Endothelial cell (in vitro differentiated cells): ENCODE measurements around the gene MAD1L1. TPM values are rescaled to one million over a fixed set of nuclear protein-coding genes. Genes with fewer than 3 reads are reported as not detected.
"Not testable (repeated sequence)": the region's sequence is repeated elsewhere in the genome, so short reads cannot be mapped to it uniquely, and the experiment has no call there.

Experiments
- DNase-seq: peaks from one replicate; pipeline ENCODE4 v3.0.0; 2021; ENCODE audit warnings: low spot score
- H3K27ac Mint-ChIP-seq: one replicate; pipeline ENCODE4 v1.8.0; 2021; ENCODE audit warnings: mixed read lengths, inconsistent platforms; ENCODE audit not compliant: unreplicated experiment
- H3K27me3 Mint-ChIP-seq: one replicate; pipeline ENCODE4 v1.8.0; 2021; ENCODE audit warnings: mild to moderate bottlenecking, moderate library complexity, mixed read lengths, inconsistent platforms; ENCODE audit not compliant: unreplicated experiment
- H3K36me3 Mint-ChIP-seq: one replicate; pipeline ENCODE4 v1.8.0; 2021; ENCODE audit warnings: mild to moderate bottlenecking, low read depth, mixed read lengths, inconsistent platforms; ENCODE audit not compliant: unreplicated experiment
- H3K4me1 Mint-ChIP-seq: one replicate; pipeline ENCODE4 v1.8.0; 2021; ENCODE audit warnings: mild to moderate bottlenecking, mixed read lengths, inconsistent platforms; ENCODE audit not compliant: unreplicated experiment
- H3K4me3 Mint-ChIP-seq: one replicate; pipeline ENCODE4 v1.8.0; 2021; ENCODE audit warnings: mild to moderate bottlenecking, mixed read lengths, inconsistent platforms; ENCODE audit not compliant: unreplicated experiment
- H3K9me3 Mint-ChIP-seq: one replicate; pipeline ENCODE4 v1.8.0; 2021; ENCODE audit warnings: mixed read lengths, inconsistent platforms; ENCODE audit not compliant: unreplicated experiment
- total RNA-seq: library from RNA; stranded (reverse); fragmentation: NEBNext Ultra II Directional; extraction: Animal tissue kit (Norgen Biotek cat#: 25700); gene quantifications from one replicate; pipeline ENCODE4 v1.2.1, GENCODE V29; 2021; ENCODE audit not compliant: unreplicated experiment
- TF ChIP-seq, protein P1 (sequence below): fragments of 200-600 bp; sonication (generic); IDR thresholded peaks from one replicate; pipeline ENCODE4 v1.5.0; 2021; ENCODE audit warnings: antibody characterized with exemption; ENCODE audit not compliant: unreplicated experiment

The MAD1L1 gene
- total RNA-seq, 1 donor from 2014 or later = 43.3 TPM

- H3K36me3 Mint-ChIP-seq = peaks cover 27% of the 10 kb centered on the region
- TF ChIP-seq, protein P1, sequence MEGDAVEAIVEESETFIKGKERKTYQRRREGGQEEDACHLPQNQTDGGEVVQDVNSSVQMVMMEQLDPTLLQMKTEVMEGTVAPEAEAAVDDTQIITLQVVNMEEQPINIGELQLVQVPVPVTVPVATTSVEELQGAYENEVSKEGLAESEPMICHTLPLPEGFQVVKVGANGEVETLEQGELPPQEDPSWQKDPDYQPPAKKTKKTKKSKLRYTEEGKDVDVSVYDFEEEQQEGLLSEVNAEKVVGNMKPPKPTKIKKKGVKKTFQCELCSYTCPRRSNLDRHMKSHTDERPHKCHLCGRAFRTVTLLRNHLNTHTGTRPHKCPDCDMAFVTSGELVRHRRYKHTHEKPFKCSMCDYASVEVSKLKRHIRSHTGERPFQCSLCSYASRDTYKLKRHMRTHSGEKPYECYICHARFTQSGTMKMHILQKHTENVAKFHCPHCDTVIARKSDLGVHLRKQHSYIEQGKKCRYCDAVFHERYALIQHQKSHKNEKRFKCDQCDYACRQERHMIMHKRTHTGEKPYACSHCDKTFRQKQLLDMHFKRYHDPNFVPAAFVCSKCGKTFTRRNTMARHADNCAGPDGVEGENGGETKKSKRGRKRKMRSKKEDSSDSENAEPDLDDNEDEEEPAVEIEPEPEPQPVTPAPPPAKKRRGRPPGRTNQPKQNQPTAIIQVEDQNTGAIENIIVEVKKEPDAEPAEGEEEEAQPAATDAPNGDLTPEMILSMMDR = no peak
- no peaks in the 10 kb centered on the region for H3K9me3 Mint-ChIP-seq
- no peak overlapping the region for H3K4me3 Mint-ChIP-seq
- H3K27ac Mint-ChIP-seq = peak overlapping the region; percentile 61
- DNase-seq = no peak
- H3K4me1 Mint-ChIP-seq = peaks cover 5% of the 10 kb centered on the region
- peaks cover 6% of the 10 kb centered on the region for H3K27me3 Mint-ChIP-seq
Observed at GRCh38 chr7:1973321-1974251, 259.2 kb downstream of the MAD1L1 start.

DNA sequence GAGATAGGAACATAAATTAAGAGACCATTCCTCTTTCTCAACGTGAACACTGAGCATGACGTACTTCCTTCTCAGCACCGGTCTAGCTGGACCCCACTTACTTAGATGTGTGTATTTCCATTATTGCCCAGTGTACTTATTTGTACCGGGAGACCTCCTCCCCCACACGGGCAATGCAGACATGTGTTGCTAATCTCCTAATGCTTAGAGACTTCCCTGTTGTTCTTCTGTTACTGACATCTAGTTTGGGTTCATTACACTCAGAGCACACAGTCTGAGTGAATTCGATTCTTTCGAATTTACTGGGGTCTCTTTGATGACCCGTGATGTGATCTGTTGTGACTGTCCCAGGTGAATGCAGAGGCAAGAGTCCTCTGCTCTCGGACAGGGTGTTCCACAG lies 260.0 kb downstream of the MAD1L1 start:
- no peak overlapping the region for H3K27ac Mint-ChIP-seq
- H3K27me3 Mint-ChIP-seq = peaks cover 3% of the 10 kb centered on the region
- H3K4me3 Mint-ChIP-seq = no peak overlapping the region
- no peaks in the 10 kb centered on the region for H3K9me3 Mint-ChIP-seq
- peaks cover 5% of the 10 kb centered on the region for H3K4me1 Mint-ChIP-seq
- H3K36me3 Mint-ChIP-seq = peaks cover 25% of the 10 kb centered on the region
- no peak for DNase-seq
- TF ChIP-seq, protein P1 = no peak

DNA sequence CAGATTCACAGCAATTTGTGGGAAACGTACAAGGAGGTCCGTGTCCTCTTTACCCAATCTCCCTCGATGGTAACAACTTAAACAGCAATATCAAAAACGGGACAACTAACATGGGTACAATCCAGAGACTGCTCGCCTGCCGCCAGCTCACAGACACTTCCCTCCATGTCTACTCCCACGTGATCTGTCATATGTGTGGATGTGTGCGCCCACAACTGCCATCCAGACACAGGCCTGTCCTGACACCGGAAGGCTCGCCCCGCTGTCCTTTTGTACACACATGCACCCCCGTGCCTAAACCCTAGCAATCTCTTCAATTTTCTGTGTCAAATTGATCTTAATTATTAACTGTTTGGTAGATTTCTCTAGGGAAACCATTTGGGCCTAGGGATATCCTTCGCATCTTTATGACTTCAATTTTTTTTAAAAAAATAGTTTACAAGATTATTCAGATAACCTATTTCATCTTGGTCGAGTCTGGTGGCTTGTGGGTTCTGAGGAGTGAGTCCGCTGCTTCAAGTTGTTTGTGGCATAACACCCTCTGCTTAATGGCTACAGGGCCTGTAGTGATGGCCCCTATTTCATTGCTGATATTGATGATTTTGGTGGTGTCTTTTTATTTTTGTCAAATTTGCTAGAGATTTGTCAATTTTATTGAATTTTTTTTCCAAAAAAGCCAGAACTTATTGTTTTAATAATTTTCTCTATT lies 260.6 kb downstream of the MAD1L1 start:
- TF ChIP-seq, protein P1 = no peak
- no peak for DNase-seq
- Mint-ChIP-seq H3K36me3 (peaks cover 28% of the 10 kb centered on the region), H3K4me1 (peaks cover 8% of the 10 kb centered on the region), H3K4me3 (no peak overlapping the region), H3K27me3 (peaks cover 3% of the 10 kb centered on the region), H3K9me3 (no peaks in the 10 kb centered on the region), H3K27ac (no peak overlapping the region)

DNA sequence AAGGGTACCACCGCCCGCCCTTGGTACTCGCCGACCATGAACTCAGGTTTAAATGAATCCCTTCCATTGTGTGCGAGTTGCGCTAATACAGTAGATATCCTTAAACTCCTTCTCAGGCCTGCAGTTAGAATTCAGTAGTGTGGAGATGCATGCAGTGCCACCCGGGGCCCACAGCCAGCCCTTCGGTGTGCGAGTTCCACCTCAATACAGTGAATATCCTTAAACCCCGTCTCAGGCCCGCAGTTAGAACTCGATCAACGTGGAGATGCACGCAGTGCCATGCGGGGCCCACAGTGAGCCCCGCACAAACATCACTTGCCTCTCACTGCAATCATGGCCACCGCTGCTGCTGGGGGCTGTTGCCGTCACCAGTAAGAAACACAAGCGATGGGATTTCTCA lies 261.9 kb downstream of the MAD1L1 start:
- H3K9me3 Mint-ChIP-seq = no peaks in the 10 kb centered on the region
- TF ChIP-seq, protein P1 = no peak
- H3K4me3 Mint-ChIP-seq = no peak overlapping the region
- H3K27ac Mint-ChIP-seq = no peak overlapping the region
- H3K27me3 Mint-ChIP-seq = peaks cover 4% of the 10 kb centered on the region
- peaks cover 20% of the 10 kb centered on the region for H3K36me3 Mint-ChIP-seq
- peaks cover 12% of the 10 kb centered on the region for H3K4me1 Mint-ChIP-seq
- no peak for DNase-seq

GRCh38 chr7:1970285-1970660 lies 262.5 kb downstream of the MAD1L1 start:
- Mint-ChIP-seq H3K36me3 (peaks cover 19% of the 10 kb centered on the region), H3K4me1 (peaks cover 12% of the 10 kb centered on the region)
- not testable (repeated sequence) for H3K4me3 Mint-ChIP-seq, H3K27ac Mint-ChIP-seq, H3K9me3 Mint-ChIP-seq, H3K27me3 Mint-ChIP-seq, DNase-seq
